T-helper 9 cell (primary cell): ENCODE results near the gene ZNRF3.
"Not testable (repeated sequence)": the region's sequence is repeated elsewhere in the genome, so short reads cannot be mapped to it uniquely, and the experiment has no call there.

Experiments used
- DNase-seq: peaks from one replicate; pipeline ENCODE4 v3.0.0-alpha.2; 2020

The ZNRF3 gene

DNA sequence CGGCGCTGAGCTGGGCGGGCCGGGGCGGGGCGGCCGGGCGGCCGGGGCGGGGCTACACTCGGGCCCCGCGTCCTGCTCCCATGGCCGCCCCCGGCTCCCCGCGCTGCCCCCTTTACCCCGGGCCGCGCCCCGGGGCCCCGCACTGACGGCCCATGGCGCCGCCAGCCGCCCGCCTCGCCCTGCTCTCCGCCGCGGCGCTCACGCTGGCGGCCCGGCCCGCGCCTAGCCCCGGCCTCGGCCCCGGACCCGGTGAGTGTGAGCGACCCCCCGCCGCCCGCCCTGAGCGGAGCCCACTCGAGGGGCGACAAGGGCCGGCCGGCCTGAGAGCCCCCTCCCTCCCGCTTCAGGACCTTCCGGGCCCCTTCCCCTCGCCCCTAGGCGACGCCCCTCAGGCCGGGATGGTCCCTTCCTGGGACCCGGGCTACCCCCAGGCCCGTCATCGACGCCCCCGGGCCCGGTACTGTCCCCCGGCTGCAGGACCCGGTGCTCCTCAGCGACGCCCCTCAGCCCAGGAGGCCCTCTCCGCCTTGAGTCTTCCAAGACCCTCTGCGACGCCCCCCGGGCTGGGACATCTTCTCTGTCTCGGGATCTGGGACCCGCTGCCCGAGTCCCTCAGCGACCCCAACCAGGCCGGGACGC lies 189.7 kb downstream of the ZNRF3 start, which contains the start of gene KREMEN1:
Gene KREMEN1, plus strand, starts transcription at position 57 of the 639 bp plus-strand sequence. Its CDS starts 96 bp downstream, at position 153.
- no peak for DNase-seq

DNA sequence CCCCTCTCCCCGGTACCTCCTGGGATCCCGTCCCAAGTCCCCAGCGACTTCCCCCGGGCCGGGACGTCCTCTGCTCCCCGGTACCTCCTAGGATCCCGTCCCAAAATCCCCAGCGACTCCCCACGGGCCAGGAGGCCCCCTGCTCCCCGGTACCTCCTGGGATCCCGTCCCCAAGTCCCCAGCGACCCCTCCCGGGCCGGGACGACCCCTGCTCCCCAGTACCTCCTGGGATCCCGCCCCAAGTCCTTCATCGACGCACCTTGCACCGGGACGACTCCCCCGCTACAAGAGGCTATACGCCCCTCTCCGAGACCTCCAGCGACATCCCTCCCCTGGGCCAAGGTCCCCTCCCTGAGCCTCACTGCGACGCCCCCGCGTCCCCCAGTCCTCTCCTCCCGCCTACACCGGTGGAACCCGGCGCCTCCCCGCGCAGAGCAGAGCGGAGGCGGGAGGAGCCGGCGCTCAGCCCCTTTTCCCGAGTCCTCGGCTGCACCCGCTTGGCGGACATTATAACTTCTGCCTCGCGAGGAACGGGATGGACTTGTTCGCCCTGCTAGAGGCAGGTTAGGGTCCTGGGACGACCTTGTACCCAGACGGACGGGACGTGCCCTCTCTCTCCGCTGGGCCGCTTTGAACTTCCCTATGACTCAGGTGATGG lies 190.4 kb downstream of the ZNRF3 start:
- DNase-seq: no peak

DNA sequence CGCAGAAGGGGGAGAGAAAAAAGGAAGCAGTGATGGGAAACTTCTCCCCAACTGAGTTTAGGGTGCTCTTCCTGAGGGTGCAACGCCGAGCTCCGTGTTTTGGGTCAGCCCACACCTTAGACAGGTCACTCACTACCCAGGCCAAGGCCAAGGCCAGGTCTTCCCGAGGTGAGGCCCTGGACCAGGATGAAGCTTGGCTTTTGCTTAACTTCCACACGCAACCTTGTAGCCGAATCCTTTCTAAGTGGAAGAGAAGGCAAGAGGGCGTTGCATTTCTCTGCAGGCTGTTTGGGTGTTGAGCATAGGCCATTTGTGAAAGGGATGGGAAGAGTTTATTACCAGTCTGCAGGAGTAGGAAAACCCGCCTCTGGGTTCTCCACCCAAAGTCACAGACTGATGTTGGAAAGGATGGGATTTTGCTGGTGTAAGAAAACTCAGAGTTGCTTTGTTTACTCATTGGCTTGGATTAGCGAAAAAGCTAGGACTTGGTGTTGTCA lies 191.0 kb downstream of the ZNRF3 start:
- DNase-seq: no peak

GRCh38 chr22:29078036-29078868 lies 194.9 kb downstream of the ZNRF3 start:
- no peak for DNase-seq

- DNase-seq: no peak
Measured at GRCh38 chr22:29078869-29079207, 195.5 kb downstream of the ZNRF3 start.

- no peak for DNase-seq
Measured at GRCh38 chr22:29079218-29079901, 196.0 kb downstream of the ZNRF3 start.

DNA sequence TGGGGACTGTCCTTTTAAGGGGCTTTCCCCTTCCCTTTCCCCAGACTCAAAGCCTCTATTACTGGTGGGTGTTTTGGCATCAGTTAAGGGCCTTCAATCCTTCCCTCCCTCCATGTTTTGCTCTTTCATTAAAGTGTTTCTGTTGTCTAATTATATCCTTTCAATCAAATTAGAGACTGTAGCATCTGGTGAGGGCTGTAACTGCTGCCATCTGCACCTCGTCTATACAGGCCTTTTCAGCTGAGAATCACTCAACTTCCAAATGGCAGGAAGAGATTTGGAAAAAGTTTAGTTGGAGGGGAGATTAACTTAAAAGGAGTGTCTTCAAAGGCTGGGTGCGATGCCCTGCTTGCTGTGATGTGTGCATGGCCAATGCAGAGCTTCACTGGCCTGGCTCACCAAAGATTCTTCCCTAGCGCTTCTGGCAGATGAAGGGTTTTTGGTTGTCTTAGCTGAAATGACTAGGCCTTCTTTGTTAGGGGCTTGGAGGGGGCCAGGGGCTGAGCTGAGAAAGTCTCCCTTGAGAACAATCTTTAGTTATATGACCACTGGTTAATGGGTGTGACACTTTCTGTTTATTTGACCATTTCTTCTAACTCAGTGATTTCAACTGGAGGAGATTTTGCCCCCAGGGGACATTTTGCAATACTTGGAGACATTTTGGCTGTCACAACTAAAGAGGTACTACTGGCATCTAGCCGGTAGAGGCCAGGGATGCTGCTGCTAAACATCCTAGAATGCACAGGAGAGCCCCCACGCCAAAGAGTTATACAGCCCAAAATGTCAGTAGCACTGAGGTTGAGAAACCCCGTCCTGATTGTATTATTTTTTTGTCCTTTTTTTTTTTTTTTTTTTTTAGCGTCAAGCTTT lies 197.0 kb downstream of the ZNRF3 start:
- no peak for DNase-seq

DNA sequence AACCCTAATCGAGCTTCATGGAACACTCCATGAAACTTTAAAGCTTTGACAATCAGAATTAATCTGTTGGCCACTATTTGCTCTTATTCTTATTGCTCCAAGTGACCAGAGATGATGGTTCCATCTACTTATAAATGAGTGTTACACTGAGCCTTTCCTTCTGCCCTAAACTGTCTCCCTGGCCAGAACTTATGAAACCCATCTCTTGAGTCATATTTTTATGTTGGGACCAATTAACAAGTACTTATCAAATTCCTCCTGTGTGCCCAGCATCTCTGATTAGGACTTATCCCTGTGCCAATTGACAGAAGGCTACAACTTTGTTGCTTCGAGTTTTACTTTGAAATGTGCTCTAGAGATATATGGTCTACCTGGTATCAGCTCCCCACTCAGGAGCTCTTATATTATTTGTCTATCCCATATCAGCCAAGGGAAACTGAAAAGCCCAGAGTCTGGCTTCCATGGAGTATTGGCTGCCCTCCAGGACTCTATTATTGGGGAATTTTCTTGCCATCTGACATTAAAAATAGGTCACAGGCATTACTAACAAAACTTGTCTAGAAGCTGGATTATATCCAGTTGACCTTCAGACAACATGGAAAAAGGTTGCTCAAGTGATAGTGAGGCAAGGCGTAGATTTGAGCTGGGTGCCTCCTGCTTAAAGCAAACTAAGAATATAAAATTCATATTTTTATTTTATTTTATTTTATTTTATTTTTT lies 198.3 kb downstream of the ZNRF3 start:
- no peak for DNase-seq

DNA sequence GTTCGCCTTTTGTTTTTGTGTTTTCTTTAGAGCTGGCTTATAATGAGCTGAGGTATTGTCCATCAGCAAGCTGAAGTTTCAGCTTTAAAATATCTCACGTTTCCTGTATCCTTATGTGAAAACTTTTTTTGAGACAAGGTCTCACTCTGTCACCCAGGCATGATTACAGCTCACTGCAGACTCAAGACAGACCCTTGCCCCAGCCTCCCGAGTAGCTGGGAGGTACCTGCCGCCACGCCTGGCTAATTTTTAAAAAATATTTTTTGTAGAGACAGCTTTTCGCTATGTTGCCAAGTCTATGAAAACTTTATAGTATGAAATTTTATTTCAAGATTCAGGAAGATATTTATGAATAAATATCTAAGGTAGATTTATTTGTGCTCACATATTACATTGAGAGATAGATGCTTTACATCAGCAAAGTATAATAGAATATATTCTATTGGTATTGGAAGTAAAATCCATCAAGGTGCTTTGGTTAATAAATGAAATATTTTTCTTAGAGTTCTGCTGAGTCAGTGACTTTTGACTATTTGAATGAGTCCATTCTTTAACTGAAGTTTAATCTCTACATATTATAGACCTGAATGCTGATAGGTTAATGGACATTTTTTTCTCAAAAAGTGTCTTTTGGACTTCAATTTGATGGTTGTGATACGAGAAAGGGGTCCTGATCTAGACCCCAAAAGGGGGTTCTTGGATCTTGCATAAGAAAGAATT lies 199.6 kb downstream of the ZNRF3 start:
- DNase-seq: no peak

- not testable (repeated sequence) for DNase-seq
Measured at GRCh38 chr22:29083576-29083932, 200.2 kb downstream of the ZNRF3 start.

DNA sequence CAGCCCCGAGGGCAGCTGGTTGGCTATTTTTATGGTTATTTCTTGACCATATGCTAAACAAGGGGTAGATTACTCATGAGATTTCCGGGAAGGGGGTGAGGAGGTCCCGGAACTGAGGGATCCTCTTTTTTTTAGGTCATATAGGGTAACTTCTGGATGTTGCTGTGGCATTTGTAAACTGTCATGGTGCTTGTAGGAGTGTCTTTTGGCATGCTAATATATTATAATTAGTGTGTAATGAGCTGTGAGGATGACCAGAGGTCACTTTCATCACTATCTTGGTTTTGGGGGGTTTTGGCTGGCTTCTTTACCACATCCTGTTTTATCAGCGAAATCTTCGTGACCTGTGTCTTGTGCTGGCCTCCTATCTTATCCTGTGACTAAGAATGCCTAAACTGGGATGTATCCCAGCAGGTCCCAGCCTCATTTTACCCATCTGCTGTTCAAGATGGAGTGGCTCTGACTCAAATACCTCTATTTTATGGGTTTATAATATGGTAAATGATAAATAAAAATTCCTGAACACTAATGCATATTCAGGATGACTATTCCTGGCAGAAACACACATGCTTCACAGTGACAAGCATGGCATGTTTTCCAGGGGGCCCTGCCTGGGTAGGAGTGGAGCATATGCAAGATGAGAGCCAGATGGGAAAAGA lies 200.7 kb downstream of the ZNRF3 start:
- no peak for DNase-seq

GRCh38 chr22:29087012-29087411 lies 203.6 kb downstream of the ZNRF3 start:
- no peak for DNase-seq

- DNase-seq: no peak
Measured at GRCh38 chr22:29088809-29089208, 205.4 kb downstream of the ZNRF3 start.

DNA sequence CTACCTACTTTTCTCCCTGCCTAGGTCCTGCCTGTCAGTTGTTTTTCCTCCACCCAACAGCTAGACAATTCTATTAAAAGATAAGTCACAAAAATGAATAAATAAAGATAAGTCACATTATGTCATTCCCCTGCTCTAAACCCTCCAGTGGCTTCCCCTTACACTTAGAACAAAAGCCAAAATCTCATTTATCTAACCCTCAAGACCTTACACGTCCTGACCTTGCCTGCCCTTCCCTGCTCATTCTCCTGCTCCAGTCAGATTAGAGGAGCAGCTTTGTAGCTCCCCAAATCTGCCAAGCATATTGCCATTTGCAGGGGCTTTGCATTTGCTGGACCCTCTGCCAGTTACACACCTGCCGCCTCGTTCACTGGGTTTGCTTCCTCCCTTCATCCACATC lies 206.1 kb downstream of the ZNRF3 start:
- no peak for DNase-seq

GRCh38 chr22:29090039-29090438 lies 206.7 kb downstream of the ZNRF3 start:
- no peak for DNase-seq

- no peak for DNase-seq
Measured at GRCh38 chr22:29092243-29092642, 208.9 kb downstream of the ZNRF3 start.

- DNase-seq: no peak
Measured at GRCh38 chr22:29093030-29093429, 209.7 kb downstream of the ZNRF3 start.

DNA sequence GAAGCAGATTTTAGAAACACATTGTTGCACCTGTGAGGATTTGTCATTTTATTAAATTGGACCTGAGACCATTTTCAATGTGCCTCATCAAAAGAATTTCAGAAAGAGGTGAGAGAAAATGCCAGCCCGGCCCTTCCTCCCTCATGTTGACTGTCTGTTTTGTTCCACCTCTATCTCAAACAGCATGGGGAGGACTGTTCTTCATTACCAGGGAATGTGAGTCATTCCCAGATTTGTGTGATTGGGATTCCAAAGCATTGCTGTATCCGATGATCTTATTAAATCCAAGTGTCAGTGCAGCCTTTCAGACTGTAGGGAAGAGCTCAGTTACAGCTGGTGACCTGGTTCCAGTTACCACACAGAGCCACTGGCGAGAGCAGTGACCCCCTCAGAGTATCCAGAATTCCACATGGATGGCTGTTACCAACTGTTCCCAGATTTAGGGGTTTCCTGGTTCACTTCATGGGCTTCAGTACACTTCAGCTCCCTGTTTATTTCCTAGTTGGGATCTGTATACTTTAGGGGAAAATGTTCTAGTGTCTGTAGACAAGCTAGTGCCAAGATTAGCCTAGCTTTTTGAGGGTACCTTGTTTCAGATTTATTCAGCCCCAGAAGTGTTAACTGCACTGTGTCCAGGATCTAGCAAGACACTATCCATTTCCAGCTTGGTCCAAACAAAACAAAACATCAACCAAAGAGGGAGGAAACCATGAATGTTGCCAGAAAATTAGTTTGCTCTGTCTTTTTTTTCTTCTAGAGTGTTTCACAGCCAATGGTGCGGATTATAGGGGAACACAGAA lies 210.3 kb downstream of the ZNRF3 start:
- DNase-seq: no peak

- DNase-seq: no peak
Measured at GRCh38 chr22:29095459-29095858, 212.1 kb downstream of the ZNRF3 start.
